Left ventricle myocardium inferior (tissue), 1 donor: ENCODE results near the gene VAV3. TPM values are rescaled to one million over a fixed set of nuclear protein-coding genes. Genes with fewer than 3 reads are reported as not detected.

Experiments
- DNase-seq: peaks from one replicate; pipeline ENCODE4 v3.0.0-alpha.2; 2020
- H3K27ac ChIP-seq: fragments of 200-600 bp; replicated peaks from 2 replicates; pipeline ENCODE4 v1.8.0; 2021
- H3K27me3 ChIP-seq: fragments of 200-600 bp; 2 replicates; pipeline ENCODE4 v1.8.0; 2021; ENCODE audit warnings: low read depth
- H3K36me3 ChIP-seq: fragments of 200-600 bp; 2 replicates; pipeline ENCODE4 v1.8.0; 2021
- H3K4me1 ChIP-seq: fragments of 200-600 bp; 2 replicates; pipeline ENCODE4 v1.8.0; 2021
- H3K4me3 ChIP-seq: fragments of 200-600 bp; 2 replicates; pipeline ENCODE4 v1.8.0; 2021; ENCODE audit warnings: mild to moderate bottlenecking, moderate library complexity
- H3K9me3 ChIP-seq: fragments of 200-600 bp; replicated peaks from 2 replicates; pipeline ENCODE4 v1.8.0; 2021
- intact Hi-C: fragments of 100-400 bp; cut with micrococcal nuclease; formaldehyde crosslinking; loops from one replicate; pipeline ENCODE4 v1.11.0; 2022
- total RNA-seq: library from RNA; stranded (reverse); fragmentation: NEBNext Ultra II Directional; extraction: Animal tissue kit (Norgen Biotek cat#: 25700); gene quantifications from one replicate; pipeline ENCODE4 v1.2.1, GENCODE V29; 2021
- TF ChIP-seq, protein P1 (sequence below): fragments of 200-600 bp; IDR thresholded peaks from 2 replicates; pipeline ENCODE4 v1.8.0; 2021; ENCODE audit warnings: antibody characterized with exemption, mild to moderate bottlenecking, borderline replicate concordance
- donor health status: DM: no; HTN: yes; CAD: no; lungs with severe emphysema.

Gene VAV3
- total RNA-seq, 1 donor from 2014 or later = 1.4 TPM

DNA sequence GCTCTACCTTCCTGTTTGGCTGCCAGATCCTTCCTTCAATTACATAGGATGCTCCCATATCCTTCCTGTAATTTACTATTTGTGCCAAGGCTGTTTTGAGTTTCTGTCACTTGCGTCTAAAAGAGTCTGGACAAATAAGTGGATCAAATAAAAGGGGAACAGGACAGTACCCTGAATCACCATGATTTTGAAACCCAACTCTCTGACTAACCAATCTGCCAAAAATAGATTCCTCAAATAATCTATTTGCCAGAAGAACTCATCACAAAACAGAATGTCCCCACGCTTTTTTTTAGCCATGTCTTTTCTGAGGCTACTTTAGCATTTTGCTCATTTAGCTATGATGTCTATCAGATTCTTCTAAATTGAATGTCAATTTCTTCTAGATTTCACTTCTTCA lies 431.5 kb downstream of the VAV3 start:
- intact Hi-C loops = no loop called here
- H3K4me1 ChIP-seq = no peaks in the 10 kb centered on the region

DNA sequence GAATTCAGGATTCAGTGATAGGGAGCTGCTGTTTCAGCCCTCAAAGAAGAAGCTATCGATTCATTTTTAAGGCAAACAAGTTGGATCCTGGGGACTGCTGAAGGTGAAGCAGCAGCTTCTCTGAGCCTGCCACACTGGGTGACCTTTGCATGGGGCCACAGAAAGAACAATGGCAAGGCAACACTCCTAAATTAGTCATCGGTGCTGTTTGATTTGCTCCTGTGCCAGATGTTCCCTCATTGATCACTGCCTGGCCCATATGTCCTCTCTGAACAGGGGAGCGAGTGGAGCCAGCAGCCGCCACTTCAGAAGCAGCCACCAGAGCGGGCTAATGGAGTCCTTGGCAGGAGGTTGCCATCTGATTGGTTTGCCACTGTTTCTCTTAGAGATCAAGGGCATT lies 432.7 kb downstream of the VAV3 start:
- H3K27me3 ChIP-seq = peaks cover 26% of the 10 kb centered on the region
- H3K4me1 ChIP-seq = no peaks in the 10 kb centered on the region
- DNase-seq = no peak
- TF ChIP-seq, protein P1, sequence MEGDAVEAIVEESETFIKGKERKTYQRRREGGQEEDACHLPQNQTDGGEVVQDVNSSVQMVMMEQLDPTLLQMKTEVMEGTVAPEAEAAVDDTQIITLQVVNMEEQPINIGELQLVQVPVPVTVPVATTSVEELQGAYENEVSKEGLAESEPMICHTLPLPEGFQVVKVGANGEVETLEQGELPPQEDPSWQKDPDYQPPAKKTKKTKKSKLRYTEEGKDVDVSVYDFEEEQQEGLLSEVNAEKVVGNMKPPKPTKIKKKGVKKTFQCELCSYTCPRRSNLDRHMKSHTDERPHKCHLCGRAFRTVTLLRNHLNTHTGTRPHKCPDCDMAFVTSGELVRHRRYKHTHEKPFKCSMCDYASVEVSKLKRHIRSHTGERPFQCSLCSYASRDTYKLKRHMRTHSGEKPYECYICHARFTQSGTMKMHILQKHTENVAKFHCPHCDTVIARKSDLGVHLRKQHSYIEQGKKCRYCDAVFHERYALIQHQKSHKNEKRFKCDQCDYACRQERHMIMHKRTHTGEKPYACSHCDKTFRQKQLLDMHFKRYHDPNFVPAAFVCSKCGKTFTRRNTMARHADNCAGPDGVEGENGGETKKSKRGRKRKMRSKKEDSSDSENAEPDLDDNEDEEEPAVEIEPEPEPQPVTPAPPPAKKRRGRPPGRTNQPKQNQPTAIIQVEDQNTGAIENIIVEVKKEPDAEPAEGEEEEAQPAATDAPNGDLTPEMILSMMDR = no peak
- H3K4me3 ChIP-seq = no peak overlapping the region
- no peaks in the 10 kb centered on the region for H3K9me3 ChIP-seq
- intact Hi-C loops = no loop called here
- no peaks in the 10 kb centered on the region for H3K36me3 ChIP-seq
- H3K27ac ChIP-seq = no peak overlapping the region

More for the DNA sequence above, 431.5 kb downstream of the VAV3 start:
- Histone ChIP-seq H3K4me3 (no peak overlapping the region), H3K27me3 (peaks cover 28% of the 10 kb centered on the region), H3K27ac (no peak overlapping the region), H3K36me3 (no peaks in the 10 kb centered on the region), H3K9me3 (no peaks in the 10 kb centered on the region)
- DNase-seq = no peak
- TF ChIP-seq, protein P1 = no peak

DNA sequence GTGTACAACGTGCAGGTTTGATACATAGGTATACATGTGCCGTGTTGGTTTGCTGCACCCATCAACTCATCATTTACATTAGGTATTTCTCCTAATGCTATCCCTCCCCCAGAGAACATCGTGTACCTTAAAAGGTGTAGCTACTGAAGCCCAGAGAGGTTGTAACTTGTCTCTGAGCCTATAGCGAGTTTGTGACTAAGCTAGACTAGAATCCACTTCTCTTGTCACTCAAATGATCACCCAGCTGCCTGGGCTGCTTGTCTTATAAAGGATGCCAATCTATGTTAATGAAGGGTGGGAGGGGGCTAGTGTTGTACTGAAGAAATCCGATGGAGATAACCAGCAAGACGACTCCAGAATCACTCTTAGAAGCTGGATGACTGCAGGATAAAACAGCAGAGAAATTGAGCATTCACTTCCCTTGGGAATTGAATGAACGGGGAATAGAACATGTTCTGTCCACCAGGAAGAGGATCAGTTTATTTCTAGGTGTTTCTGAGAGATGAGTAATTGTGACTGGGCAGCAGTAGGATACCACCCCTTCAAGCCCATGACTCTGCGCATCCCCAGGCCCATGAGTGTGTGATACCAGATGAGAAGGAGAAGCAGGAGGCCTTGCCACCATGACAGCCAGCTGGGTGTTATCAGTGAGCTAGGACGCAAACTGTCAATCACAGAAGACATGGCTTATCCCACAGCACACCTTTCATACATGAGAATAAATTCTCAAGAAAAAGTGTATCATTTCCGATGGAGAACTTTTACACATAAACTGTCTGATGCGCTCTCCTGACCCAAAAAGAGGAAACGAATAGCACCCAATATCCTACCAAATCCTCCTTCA lies 433.7 kb downstream of the VAV3 start:
- Histone ChIP-seq H3K36me3 (no peaks in the 10 kb centered on the region), H3K9me3 (no peaks in the 10 kb centered on the region), H3K4me3 (no peak overlapping the region), H3K27ac (no peak overlapping the region), H3K4me1 (no peaks in the 10 kb centered on the region), H3K27me3 (peaks cover 26% of the 10 kb centered on the region)
- no peak for DNase-seq
- TF ChIP-seq, protein P1 = no peak
- intact Hi-C loops = no loop called here

DNA sequence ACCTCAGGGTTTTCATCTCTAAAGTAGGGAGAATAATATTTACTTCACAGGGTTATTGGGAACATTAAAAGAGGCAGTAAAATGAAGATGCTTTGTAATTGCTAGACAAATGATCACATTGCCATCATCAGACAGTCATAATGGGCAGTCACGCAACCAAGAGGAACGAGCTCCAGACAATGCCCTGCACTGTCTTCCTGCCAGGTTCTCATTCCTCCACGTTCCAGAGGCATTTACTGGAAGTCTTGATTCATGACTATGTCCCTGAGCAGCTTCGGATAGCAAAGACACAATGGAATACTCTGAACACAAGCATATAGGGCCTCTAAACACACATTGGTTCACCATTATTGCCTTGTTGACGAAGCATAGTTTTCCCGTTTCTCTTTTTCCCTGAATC lies 434.4 kb downstream of the VAV3 start:
- intact Hi-C loops = no loop called here
- Histone ChIP-seq H3K4me3 (no peak overlapping the region), H3K9me3 (no peaks in the 10 kb centered on the region), H3K27ac (no peak overlapping the region), H3K4me1 (no peaks in the 10 kb centered on the region), H3K36me3 (no peaks in the 10 kb centered on the region), H3K27me3 (peaks cover 25% of the 10 kb centered on the region)
- no peak for DNase-seq
- TF ChIP-seq, protein P1 = no peak

DNA sequence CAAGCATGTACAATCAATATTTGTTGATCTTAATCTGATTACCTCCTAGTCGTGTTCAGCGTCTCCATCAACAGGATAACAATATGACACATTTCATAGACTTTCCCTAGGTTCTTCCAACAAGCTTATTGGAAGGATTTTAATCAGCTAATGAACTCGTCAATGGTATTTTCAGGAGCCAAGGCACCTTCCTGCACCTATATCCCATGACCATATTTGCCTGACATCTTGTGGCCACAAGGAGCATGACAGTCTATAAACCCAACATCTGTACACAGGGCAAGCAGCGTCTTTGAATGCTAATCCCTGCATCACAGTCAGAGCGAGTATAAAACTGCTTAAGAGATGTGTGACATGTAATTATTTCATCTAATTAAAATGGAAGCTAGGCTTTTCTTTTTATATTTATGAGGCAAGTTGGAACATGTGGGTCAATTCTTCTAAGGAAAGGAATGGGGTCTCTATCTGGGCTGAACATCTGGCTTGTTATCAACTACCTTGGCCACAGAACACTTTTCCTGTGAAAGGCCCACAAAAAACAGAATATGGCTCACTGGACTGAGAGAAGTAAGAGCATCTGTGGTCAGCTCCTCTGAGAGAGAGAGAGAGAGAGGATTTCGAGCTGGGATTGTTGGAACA lies 435.4 kb downstream of the VAV3 start:
- no peaks in the 10 kb centered on the region for H3K36me3 ChIP-seq
- no peak overlapping the region for H3K4me3 ChIP-seq
- TF ChIP-seq, protein P1 = peak; percentile 62
- intact Hi-C loops = no loop called here
- peaks cover 20% of the 10 kb centered on the region for H3K27me3 ChIP-seq
- no peaks in the 10 kb centered on the region for H3K9me3 ChIP-seq
- no peaks in the 10 kb centered on the region for H3K4me1 ChIP-seq
- DNase-seq = no peak
- no peak overlapping the region for H3K27ac ChIP-seq
